Measurements from ENCODE around the gene TNFAIP2. TPM values are rescaled to one million over a fixed set of nuclear protein-coding genes. Genes with fewer than 3 reads are reported as not detected.

TNFAIP2 gene
- total RNA-seq, 1 experiment from 2014 or later = 87.3 TPM

GRCh38 chr14:103097244-103097993 is 25.8 kb upstream of the TNFAIP2 start:
- Histone ChIP-seq H3K4me3 (ENCODE audit: low read length) (no peak overlapping the region), H3K4me1 (ENCODE audit: insufficient read depth, low read length) (no peaks in the 10 kb centered on the region), H3K79me2 (ENCODE audit: low read length) (no peaks in the 10 kb centered on the region), H2AFZ (ENCODE audit: low read length) (no peak overlapping the region), H3K36me3 (ENCODE audit: low read depth, low read length) (no peaks in the 10 kb centered on the region), H3K27me3 (ENCODE audit: low read length) (no peaks in the 10 kb centered on the region), H3K9me3 (ENCODE audit: low read length) (no peaks in the 10 kb centered on the region), H3K9ac (ENCODE audit: low read length) (no peak overlapping the region), H3F3A (ENCODE audit: low read length, unreplicated experiment) (no peaks in the 10 kb centered on the region), H3K4me2 (ENCODE audit: low read length) (no peak overlapping the region), H3K27ac (ENCODE audit: low read length) (no peak overlapping the region), H4K20me1 (ENCODE audit: low read length) (no peaks in the 10 kb centered on the region), H3K9me2 (replicated peaks; ENCODE audit: low read length) (no peaks in the 10 kb centered on the region)
- BruUV-seq (replicated peaks) = no TSS peak
- ATAC-seq (no peak), DNase-seq (no peak)
- POLR2A ChIA-PET (ENCODE audit: unreplicated experiment) = no interaction called here
- TF ChIP-seq EZH2 (IDR thresholded peaks at IDR 0.05; ENCODE audit: low read length, unreplicated experiment) = no peak
- no peak for TF ChIP-seq EZH2phosphoT487 (IDR thresholded peaks at IDR 0.05; ENCODE audit: borderline replicate concordance, low read length)
- TF ChIP-seq CTCF (conservative IDR thresholded peaks at IDR 0.05; ENCODE audit: low read depth, low read length) = no peak
- intact Hi-C loops (cut with micrococcal nuclease) = no loop called here
- CTCF ChIA-PET = no interaction called here

- Histone ChIP-seq H3F3A (ENCODE audit: low read length, unreplicated experiment) (no peaks in the 10 kb centered on the region), H3K36me3 (ENCODE audit: low read depth, low read length) (no peaks in the 10 kb centered on the region), H4K20me1 (ENCODE audit: low read length) (no peaks in the 10 kb centered on the region), H2AFZ (ENCODE audit: low read length) (no peak overlapping the region), H3K27me3 (ENCODE audit: low read length) (no peaks in the 10 kb centered on the region), H3K4me2 (ENCODE audit: low read length) (no peak overlapping the region), H3K4me3 (ENCODE audit: low read length) (no peak overlapping the region), H3K4me1 (ENCODE audit: insufficient read depth, low read length) (no peaks in the 10 kb centered on the region), H3K9me3 (ENCODE audit: low read length) (no peaks in the 10 kb centered on the region), H3K27ac (ENCODE audit: low read length) (no peak overlapping the region), H3K9ac (ENCODE audit: low read length) (no peak overlapping the region), H3K9me2 (replicated peaks; ENCODE audit: low read length) (no peaks in the 10 kb centered on the region), H3K79me2 (ENCODE audit: low read length) (no peaks in the 10 kb centered on the region)
- intact Hi-C loops (cut with micrococcal nuclease) = no loop called here
- no peak for ATAC-seq
- TF ChIP-seq EZH2phosphoT487 (IDR thresholded peaks at IDR 0.05; ENCODE audit: borderline replicate concordance, low read length) = no peak
- TF ChIP-seq EZH2 (IDR thresholded peaks at IDR 0.05; ENCODE audit: low read length, unreplicated experiment) = no peak
- TF ChIP-seq CTCF (conservative IDR thresholded peaks at IDR 0.05; ENCODE audit: low read depth, low read length) = no peak
- no peak for DNase-seq
- CTCF ChIA-PET = no interaction called here
- BruUV-seq (replicated peaks) = no TSS peak
- POLR2A ChIA-PET (ENCODE audit: unreplicated experiment) = no interaction called here
Measured at GRCh38 chr14:103097994-103098957, 25.0 kb upstream of the TNFAIP2 start.

Measured in PC-3 (cell line).